WI38 (cell line): Measurements from ENCODE around the gene UCMA.

Experiments used
- H3K4me3 ChIP-seq: 2 replicates; pipeline ENCODE4 v1.5.1; 2011; ENCODE audit warnings: low read depth, mild to moderate bottlenecking, control low read depth, low read length
- CTCF ChIP-seq: IDR thresholded peaks from 2 replicates; pipeline ENCODE4 v1.5.1; 2012; ENCODE audit warnings: low read depth, mild to moderate bottlenecking, control low read depth, low read length

The UCMA gene

GRCh38 chr10:13268310-13268709 lies 34.1 kb upstream of the UCMA start:
- H3K4me3 ChIP-seq, result no peak overlapping the region
- no peak for TF ChIP-seq CTCF

GRCh38 chr10:13263591-13263990 lies 29.4 kb upstream of the UCMA start:
- H3K4me3 ChIP-seq, result no peak overlapping the region
- no peak for TF ChIP-seq CTCF

- no peak overlapping the region for H3K4me3 ChIP-seq
- no peak for TF ChIP-seq CTCF
Measured at GRCh38 chr10:13262433-13262832, 28.3 kb upstream of the UCMA start.

- no peak overlapping the region for H3K4me3 ChIP-seq
- TF ChIP-seq CTCF, result no peak
Measured at GRCh38 chr10:13257621-13258140, 23.5 kb upstream of the UCMA start.

- no peak for TF ChIP-seq CTCF
- no peak overlapping the region for H3K4me3 ChIP-seq
Measured at GRCh38 chr10:13256627-13257026, 22.5 kb upstream of the UCMA start.

- H3K4me3 ChIP-seq, result no peak overlapping the region
- no peak for TF ChIP-seq CTCF
Measured at GRCh38 chr10:13253726-13254125, 19.6 kb upstream of the UCMA start.

- H3K4me3 ChIP-seq, result no peak overlapping the region
- TF ChIP-seq CTCF, result no peak
Measured at GRCh38 chr10:13247784-13248183, 13.6 kb upstream of the UCMA start.
